GM21367 (cell line): ENCODE data around the gene SLC15A1.

Experiments used
- ATAC-seq: cut with Tn5 transposase; IDR thresholded peaks from one replicate; pipeline ENCODE4 v1.9.1; 2021; ENCODE audit not compliant: unreplicated experiment

The SLC15A1 gene

DNA sequence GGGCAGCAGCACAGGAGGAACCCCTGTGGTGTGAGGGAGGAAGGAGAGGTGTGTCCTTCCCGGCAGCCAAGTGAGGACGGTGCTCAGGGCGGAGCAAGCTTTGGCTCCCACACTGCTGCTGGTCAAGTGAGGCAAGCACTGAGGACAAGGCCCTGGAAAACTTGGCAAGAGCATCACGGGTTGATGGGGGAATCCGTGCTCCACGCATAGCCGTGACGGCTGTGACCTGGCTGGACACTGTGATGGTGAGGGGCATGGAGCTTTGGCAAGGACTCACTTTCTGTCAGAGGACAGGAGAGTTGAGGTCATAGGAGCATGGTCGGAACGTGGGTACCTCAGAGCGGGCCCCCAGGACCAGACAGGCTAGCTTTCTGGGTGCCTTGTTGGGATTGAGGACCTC is 29.0 kb upstream of the SLC15A1 start:
- ATAC-seq = no peak

- no peak for ATAC-seq
Observed at GRCh38 chr13:98781045-98781444, 28.6 kb upstream of the SLC15A1 start.

DNA sequence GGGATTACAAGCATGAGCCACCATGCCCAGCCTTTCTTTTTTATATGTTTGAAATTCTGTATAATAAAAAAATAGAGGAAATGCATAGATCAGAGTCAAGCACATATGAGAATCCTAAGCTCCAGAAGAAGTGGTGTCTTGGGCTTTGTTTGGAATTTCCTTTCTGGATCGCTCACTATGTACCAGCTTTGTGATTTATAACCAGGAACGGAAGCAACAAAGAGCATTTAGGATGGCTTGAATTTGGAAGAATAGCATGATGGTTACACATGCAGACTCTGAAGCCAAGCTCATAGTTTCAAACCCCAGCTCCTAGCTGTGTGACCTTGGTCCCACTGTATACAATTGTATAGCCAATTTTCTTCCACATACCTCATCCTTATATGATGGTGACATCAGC is 28.0 kb upstream of the SLC15A1 start:
- no peak for ATAC-seq

GRCh38 chr13:98779695-98780094 is 27.2 kb upstream of the SLC15A1 start:
- no peak for ATAC-seq

DNA sequence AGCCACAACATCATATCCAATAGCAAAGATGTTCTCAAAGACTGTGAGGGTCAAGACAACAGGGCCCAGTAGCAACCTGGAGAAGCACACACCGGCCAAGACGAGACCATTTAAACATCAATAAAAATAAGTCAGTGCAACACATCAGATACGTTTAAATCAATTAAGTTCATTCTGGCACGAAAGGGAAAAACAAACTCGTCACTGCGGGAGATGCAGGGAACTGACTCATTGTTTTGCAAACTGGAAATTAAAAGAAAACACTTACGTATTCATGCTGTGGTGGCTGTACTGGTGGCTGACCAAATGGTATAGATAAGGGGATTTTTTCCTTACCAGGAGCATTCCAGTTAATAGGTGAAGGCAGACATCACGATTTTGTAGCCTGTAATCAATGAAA is 26.3 kb upstream of the SLC15A1 start:
- ATAC-seq = no peak

DNA sequence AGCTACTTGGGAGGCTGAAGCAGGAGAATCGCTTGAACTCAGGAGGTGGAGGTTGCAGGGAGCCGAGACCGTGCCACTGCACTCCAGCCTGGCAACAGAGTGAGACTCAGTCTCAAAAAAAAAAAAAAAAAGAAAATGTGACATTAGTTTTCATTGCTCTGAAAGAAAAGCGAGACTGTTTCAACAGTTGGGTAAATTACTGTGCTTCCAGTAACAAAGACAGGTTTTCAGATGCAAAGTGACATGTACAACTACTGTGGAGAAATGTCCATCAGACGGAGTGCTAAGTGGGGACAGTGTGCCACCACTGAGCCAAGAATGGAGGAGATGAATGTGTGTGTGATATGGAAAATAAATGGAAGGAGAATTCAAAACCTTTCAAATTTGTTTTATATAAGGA is 24.2 kb upstream of the SLC15A1 start:
- no peak for ATAC-seq

GRCh38 chr13:98775844-98776598 is 23.5 kb upstream of the SLC15A1 start:
- ATAC-seq = no peak

DNA sequence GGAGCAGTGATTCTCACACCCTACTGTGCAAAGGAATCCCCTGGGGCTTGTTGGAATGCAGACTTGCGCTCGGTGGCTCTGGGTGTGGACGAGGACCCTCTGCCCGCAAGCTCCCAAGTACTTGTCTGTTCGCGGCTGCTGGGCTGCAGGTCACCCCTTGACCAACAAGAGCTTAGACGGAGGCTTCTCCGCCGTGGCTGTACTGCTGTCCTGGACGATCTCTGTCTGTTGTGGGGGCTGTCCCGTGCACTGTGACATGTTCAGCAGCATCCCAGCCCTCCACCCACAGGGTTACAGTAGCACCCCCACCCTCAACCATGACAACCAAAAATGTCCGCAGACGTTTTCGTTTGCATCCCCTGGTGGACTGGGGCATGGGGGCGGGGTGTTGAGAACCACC is 22.9 kb upstream of the SLC15A1 start:
- no peak for ATAC-seq

- no peak for ATAC-seq
Observed at GRCh38 chr13:98774776-98775175, 22.3 kb upstream of the SLC15A1 start.

- no peak for ATAC-seq
Observed at GRCh38 chr13:98773921-98774320, 21.4 kb upstream of the SLC15A1 start.

- ATAC-seq = no peak
Observed at GRCh38 chr13:98772794-98773452, 20.5 kb upstream of the SLC15A1 start.

GRCh38 chr13:98771838-98772611 is 19.6 kb upstream of the SLC15A1 start:
- no peak for ATAC-seq

DNA sequence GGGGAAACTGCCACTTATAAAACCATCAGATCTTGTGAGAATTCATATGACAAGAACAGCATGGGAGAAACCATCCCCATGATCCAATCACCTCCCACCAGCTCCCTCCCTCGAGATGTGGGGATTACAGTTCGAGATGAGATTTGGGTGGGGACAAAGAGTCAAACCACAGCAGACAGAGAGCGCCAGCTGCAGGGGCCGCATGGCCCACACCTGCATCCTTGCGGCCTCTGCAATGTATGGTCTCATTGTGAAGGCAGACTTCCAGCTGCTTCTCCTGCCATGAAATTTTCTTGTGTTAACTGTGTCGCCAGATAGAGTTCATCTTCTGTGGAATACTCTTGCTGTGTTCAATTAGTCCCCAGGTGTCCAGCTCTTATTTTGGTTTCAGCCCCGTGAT is 17.3 kb upstream of the SLC15A1 start:
- no peak for ATAC-seq

DNA sequence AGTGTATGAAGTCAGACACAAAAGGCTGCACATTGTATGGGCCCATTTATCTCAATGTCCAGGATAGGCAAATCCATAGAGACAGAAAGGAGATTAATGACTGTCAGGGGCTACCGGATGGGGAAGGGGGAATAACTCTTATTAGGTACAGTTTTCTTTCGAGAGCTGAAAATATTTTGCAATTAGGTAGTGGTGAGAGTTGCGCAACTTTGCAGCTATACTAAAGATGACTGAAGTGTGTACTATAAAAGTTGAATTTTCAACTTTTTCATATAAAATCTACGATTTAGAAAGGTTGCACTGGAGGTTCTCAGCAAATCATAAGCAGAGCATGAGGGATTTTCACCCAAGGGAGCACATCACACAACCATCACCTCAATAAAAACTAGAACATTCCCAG is 16.1 kb upstream of the SLC15A1 start:
- no peak for ATAC-seq

GRCh38 chr13:98766697-98767096 is 14.2 kb upstream of the SLC15A1 start:
- ATAC-seq = no peak

- no peak for ATAC-seq
Observed at GRCh38 chr13:98765996-98766519, 13.6 kb upstream of the SLC15A1 start.

DNA sequence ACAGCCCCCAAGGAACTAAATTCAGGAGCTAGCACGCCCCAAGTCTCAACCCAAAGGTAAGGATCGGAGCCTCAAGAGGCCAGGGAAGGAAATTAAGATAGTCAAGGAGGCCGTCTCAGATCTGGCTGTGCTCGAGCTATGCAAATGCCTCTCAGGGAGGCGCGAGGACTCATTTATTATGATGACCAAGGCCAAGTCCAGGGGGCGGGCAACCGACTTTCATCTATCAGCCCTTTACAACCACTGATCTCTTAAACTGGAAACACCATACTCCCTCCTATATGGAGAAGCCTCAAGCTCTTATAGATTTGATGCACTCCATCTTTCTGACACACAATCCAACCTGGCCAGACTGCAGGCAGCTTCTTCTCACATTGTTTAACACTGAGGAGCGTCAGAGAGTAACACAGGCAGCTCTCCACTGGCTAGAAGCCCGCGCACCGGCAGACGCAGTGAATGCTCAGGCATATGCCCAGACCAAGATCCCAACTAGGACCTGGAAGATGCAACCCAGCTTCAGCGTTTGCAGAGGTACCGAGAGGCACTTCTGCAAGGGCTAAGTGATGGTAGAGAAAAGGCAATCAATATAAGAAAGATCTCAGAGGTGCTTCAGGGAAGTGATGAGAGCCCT is 9.6 kb upstream of the SLC15A1 start:
- ATAC-seq = peak; percentile 27

DNA sequence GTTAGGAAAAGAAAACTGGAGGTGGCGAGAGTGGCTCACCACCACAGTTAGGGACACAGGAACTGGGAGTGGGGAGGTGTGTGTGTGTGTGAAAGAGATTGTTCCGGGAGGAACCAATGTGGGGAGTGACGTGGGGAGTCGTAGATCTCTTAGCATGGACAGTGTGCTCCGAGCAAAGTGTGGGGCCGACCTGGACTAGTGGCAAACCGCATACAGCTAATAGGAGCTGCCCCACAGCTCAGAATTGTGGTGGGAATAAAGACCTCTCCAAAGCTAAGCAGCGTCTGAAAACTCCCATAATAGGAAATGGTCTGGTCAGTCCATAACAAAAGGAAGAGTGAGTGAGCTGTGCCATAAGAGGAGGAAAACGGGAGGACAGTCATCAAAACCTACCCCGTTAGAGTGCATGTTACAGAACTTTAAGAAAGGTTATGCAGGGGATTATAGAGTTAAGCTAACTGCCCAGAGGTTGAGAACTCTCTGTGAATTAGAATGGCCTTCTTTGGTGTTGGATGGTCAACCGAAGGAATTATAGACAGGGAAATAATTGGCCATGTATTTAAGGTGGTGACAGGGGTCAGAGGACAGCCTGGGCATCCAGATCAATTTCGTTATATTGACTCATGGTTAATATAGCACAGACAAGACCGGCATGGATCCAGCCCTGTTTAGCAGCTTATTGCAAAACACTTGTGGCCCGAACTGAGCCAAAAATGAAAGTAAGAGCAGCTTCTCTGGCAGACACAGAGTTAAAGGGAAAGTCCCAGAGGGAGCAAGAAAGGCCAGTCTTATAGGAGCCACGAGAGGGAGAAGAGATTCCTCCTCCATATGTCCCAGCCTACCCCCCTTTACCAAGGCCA is 8.9 kb upstream of the SLC15A1 start:
- peak; percentile 58 for ATAC-seq

GRCh38 chr13:98755729-98756128 is 3.3 kb upstream of the SLC15A1 start:
- no peak for ATAC-seq

DNA sequence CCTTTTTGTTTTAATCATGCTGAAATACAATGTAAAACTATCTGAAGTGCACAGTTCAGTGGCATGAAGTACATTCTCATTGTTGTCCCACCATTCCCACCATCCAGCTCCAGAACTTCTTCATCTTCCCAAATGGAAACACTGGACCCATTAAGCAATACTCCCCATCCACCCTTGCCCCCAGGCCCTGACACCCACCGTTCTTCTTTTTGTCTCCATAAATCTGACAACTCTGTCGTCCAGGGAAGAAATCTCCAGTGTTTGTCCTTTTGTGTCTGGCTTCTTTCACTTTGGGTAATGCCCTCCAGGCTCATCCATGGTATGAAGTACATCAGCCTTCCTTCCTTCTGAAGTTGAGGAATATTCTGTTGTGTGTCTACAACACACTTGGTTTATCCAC is 2.6 kb upstream of the SLC15A1 start:
- no peak for ATAC-seq
